PC-3 (cell line): Measurements from ENCODE around the gene ZDHHC7. TPM values are rescaled to one million over a fixed set of nuclear protein-coding genes. Genes with fewer than 3 reads are reported as not detected.
A peak's percentile ranks its signal among the peaks of the same experiment; 100 is the strongest.

Experiments used
- ATAC-seq: fragments of 200-7000 bp; cut with Tn5 transposase; 2 replicates; pipeline ENCODE4 v1.9.1; 2020; ENCODE audit warnings: mild to moderate bottlenecking, moderate library complexity
- BruUV-seq: library from RNA; stranded (reverse); fragments of 400-500 nt; replicated peaks from 2 replicates; lab custom pipeline; 2021; lab: Mats Ljungman, UMichigan
- CTCF ChIA-PET: fragments of 300-600 bp; sonication (Branson Sonifier 250); formaldehyde crosslinking; loops from one replicate; lab custom pipeline; 2022; ENCODE audit warnings: antibody characterized with exemption; lab: Charles Lee
- POLR2A ChIA-PET: fragments of 300-600 bp; sonication (Branson Sonifier 250); formaldehyde crosslinking; loops from one replicate; lab custom pipeline; 2022; ENCODE audit warnings: antibody characterized with exemption; ENCODE audit not compliant: unreplicated experiment; lab: Charles Lee
- DNase-seq: peaks from one replicate; pipeline ENCODE4 v3.0.0-alpha.2; 2015
- H2AFZ ChIP-seq: fragments of 300-600 bp; sonication (generic); 2 replicates; pipeline ENCODE4 v1.6.0; 2016; ENCODE audit warnings: antibody characterized with exemption, low read length
- H3F3A ChIP-seq: fragments of 300-600 bp; sonication (generic); one replicate; pipeline ENCODE4 v1.6.0; 2017; ENCODE audit warnings: antibody characterized with exemption, low read length, control low read depth, mild to moderate bottlenecking; ENCODE audit not compliant: unreplicated experiment
- H3K27ac ChIP-seq: fragments of 300-600 bp; sonication (generic); 2 replicates; pipeline ENCODE4 v1.5.1; 2016; ENCODE audit warnings: mild to moderate bottlenecking, low read length
- H3K27me3 ChIP-seq: fragments of 300-600 bp; sonication (generic); 2 replicates; pipeline ENCODE4 v1.6.1; 2016; ENCODE audit warnings: low read length, mixed read lengths
- H3K36me3 ChIP-seq: fragments of 300-600 bp; sonication (generic); 2 replicates; pipeline ENCODE4 v1.6.1; 2016; ENCODE audit warnings: low read depth, mixed run types, low read length, mixed read lengths
- H3K4me1 ChIP-seq: fragments of 300-600 bp; sonication (generic); 2 replicates; pipeline ENCODE4 v1.5.1; 2016; ENCODE audit warnings: low read length; ENCODE audit not compliant: insufficient read depth
- H3K4me2 ChIP-seq: fragments of 300-600 bp; sonication (generic); 2 replicates; pipeline ENCODE4 v1.6.0; 2016; ENCODE audit warnings: low read length
- H3K4me3 ChIP-seq: fragments of 300-600 bp; sonication (generic); 2 replicates; pipeline ENCODE4 v1.5.1; 2016; ENCODE audit warnings: mild to moderate bottlenecking, low read length, mixed read lengths
- H3K79me2 ChIP-seq: fragments of 300-600 bp; sonication (generic); 2 replicates; pipeline ENCODE4 v1.6.1; 2017; ENCODE audit warnings: low read length, mixed read lengths
- H3K9ac ChIP-seq: fragments of 300-600 bp; sonication (generic); 2 replicates; pipeline ENCODE4 v1.6.0; 2016; ENCODE audit warnings: mild to moderate bottlenecking, low read length
- H3K9me2 ChIP-seq: fragments of 300-600 bp; sonication (generic); replicated peaks from 2 replicates; pipeline ENCODE4 v1.6.1; 2016; ENCODE audit warnings: mixed run types, low read length, mixed read lengths
- H3K9me3 ChIP-seq: fragments of 300-600 bp; sonication (generic); 2 replicates; pipeline ENCODE4 v1.6.1; 2016; ENCODE audit warnings: low read length, mixed read lengths
- H4K20me1 ChIP-seq: fragments of 300-600 bp; sonication (generic); 2 replicates; pipeline ENCODE4 v1.6.1; 2016; ENCODE audit warnings: low read length, mixed read lengths
- EZH2 ChIP-seq: fragments of 300-600 bp; sonication (generic); IDR thresholded peaks from one replicate; pipeline ENCODE4 v1.6.1; 2017; ENCODE audit warnings: antibody characterized with exemption, mild to moderate bottlenecking, low read length; ENCODE audit not compliant: unreplicated experiment
- EZH2phosphoT487 ChIP-seq: fragments of 300-600 bp; sonication (generic); IDR thresholded peaks from 2 replicates; pipeline ENCODE4 v1.6.1; 2018; ENCODE audit warnings: mild to moderate bottlenecking, antibody characterized with exemption, low read length, borderline replicate concordance
- intact Hi-C: fragments of 100-400 bp; cut with micrococcal nuclease; formaldehyde crosslinking; loops from 2 replicates; pipeline ENCODE4 v1.9.0; 2023
- total RNA-seq: library from RNA; depleted of rRNA; stranded (reverse); fragments of >200 nt; gene quantifications from 2 replicates; pipeline ENCODE4 v1.2.3, GENCODE V29; 2014
- TF ChIP-seq, protein P1 (sequence below): fragments of 300-600 bp; sonication (generic); conservative IDR thresholded peaks from 2 replicates; pipeline ENCODE4 v1.5.1; 2017; ENCODE audit warnings: antibody characterized with exemption, low read depth, mild to moderate bottlenecking, low read length

The ZDHHC7 gene
- total RNA-seq, 1 experiment from 2014 or later = 42.1 TPM

GRCh38 chr16:85031451-85031850, 20.1 kb upstream of the ZDHHC7 start:
- no peak overlapping the region; the same call in 1 of the 2 replicates for H3K27ac ChIP-seq
- ChIA-PET CTCF (interaction anchor here (0.6 kb wide), 1 partner anchor 725 kb away, joined by 4 read pairs; no protein-coding TSS in a partner anchor), POLR2A (interaction anchor here (0.6 kb wide), 1 partner anchor 20 kb away, joined by 3 read pairs; no protein-coding TSS in a partner anchor)
- DNase-seq (peak; percentile 31), ATAC-seq (no peak)
- H3K9ac ChIP-seq = no peak overlapping the region
- H3K9me2 ChIP-seq = no peaks in the 10 kb centered on the region
- no TSS peak for BruUV-seq
- peaks cover 42% of the 10 kb centered on the region for H3K4me1 ChIP-seq
- H4K20me1 ChIP-seq = no peaks in the 10 kb centered on the region
- no peaks in the 10 kb centered on the region for H3F3A ChIP-seq
- TF ChIP-seq, protein P1, sequence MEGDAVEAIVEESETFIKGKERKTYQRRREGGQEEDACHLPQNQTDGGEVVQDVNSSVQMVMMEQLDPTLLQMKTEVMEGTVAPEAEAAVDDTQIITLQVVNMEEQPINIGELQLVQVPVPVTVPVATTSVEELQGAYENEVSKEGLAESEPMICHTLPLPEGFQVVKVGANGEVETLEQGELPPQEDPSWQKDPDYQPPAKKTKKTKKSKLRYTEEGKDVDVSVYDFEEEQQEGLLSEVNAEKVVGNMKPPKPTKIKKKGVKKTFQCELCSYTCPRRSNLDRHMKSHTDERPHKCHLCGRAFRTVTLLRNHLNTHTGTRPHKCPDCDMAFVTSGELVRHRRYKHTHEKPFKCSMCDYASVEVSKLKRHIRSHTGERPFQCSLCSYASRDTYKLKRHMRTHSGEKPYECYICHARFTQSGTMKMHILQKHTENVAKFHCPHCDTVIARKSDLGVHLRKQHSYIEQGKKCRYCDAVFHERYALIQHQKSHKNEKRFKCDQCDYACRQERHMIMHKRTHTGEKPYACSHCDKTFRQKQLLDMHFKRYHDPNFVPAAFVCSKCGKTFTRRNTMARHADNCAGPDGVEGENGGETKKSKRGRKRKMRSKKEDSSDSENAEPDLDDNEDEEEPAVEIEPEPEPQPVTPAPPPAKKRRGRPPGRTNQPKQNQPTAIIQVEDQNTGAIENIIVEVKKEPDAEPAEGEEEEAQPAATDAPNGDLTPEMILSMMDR = no peak
- TF ChIP-seq EZH2 = no peak
- no peak for TF ChIP-seq EZH2phosphoT487
- no peaks in the 10 kb centered on the region for H3K9me3 ChIP-seq
- H3K36me3 ChIP-seq = no peaks in the 10 kb centered on the region
- H2AFZ ChIP-seq = no peak overlapping the region
- no peak overlapping the region for H3K4me2 ChIP-seq
- H3K4me3 ChIP-seq = no peak overlapping the region
- no peaks in the 10 kb centered on the region for H3K27me3 ChIP-seq
- 0 out of 2 replicates have a peak, but pooled peaks cover 6% of the 10 kb centered on the region for H3K79me2 ChIP-seq
- intact Hi-C loops = no loop called here

GRCh38 chr16:85029981-85030401, 18.7 kb upstream of the ZDHHC7 start:
- Histone ChIP-seq H3K27ac (peak overlapping the region; percentile 84), H3K4me2 (peak overlapping the region; percentile 89), H2AFZ (peak overlapping the region; percentile 65), H3K9ac (peak overlapping the region; percentile 57), H3K4me1 (peaks cover 46% of the 10 kb centered on the region), H3K9me2 (no peaks in the 10 kb centered on the region), H3K27me3 (no peaks in the 10 kb centered on the region), H4K20me1 (no peaks in the 10 kb centered on the region), H3F3A (no peaks in the 10 kb centered on the region), H3K79me2 (0 out of 2 replicates have a peak, but pooled peaks cover 6% of the 10 kb centered on the region), H3K9me3 (no peaks in the 10 kb centered on the region), H3K36me3 (no peaks in the 10 kb centered on the region), H3K4me3 (peak overlapping the region; percentile 79)
- POLR2A ChIA-PET = no interaction called here
- BruUV-seq = TSS peak; percentile 12
- ATAC-seq (no peak), DNase-seq (peak; percentile 36)
- TF ChIP-seq EZH2 (no peak), EZH2phosphoT487 (no peak)
- TF ChIP-seq, protein P1 = no peak
- CTCF ChIA-PET = no interaction called here
- intact Hi-C loops = loop anchor here (1.0 to 2.0 kb wide), 2 partner anchors 19 to 56 kb away; partner anchors contain the start of gene ZDHHC7

DNA sequence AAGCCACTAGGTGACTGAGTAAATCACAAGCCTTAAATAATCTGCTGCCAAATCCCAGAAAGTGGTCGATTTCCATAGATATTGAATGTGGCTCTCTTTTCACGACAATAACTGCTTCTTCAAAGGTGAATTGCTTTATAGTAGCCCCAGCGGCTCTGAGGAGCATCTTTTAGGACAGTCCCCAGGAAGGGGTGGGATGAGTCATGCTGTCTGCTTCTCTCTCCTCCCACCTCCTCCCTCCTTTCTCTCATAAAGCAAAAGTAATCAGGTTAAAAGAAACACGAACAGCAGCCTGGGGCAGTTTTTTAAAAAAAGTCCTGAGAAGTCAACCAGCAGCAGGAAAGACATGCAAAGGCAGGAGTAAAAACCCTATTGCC, 18.1 kb upstream of the ZDHHC7 start:
- CTCF ChIA-PET = no interaction called here
- peak overlapping the region; percentile 79 for H3K4me3 ChIP-seq
- no peaks in the 10 kb centered on the region for H3K36me3 ChIP-seq
- no peaks in the 10 kb centered on the region for H3F3A ChIP-seq
- no peaks in the 10 kb centered on the region for H3K9me2 ChIP-seq
- peak overlapping the region; percentile 89 for H3K4me2 ChIP-seq
- no peak for TF ChIP-seq EZH2
- no peak for TF ChIP-seq EZH2phosphoT487
- TF ChIP-seq, protein P1 = no peak
- no TSS peak for BruUV-seq
- H3K79me2 ChIP-seq = 0 out of 2 replicates have a peak, but pooled peaks cover 6% of the 10 kb centered on the region
- peak overlapping the region; percentile 84 for H3K27ac ChIP-seq
- DNase-seq = peak; percentile 87
- peak overlapping the region; percentile 57 for H3K9ac ChIP-seq
- no peaks in the 10 kb centered on the region for H4K20me1 ChIP-seq
- POLR2A ChIA-PET = no interaction called here
- ATAC-seq = peak; percentile 63
- H2AFZ ChIP-seq = 0 out of 2 replicates have a peak overlapping the region, but pooled peaks have one; percentile 14
- no peaks in the 10 kb centered on the region for H3K9me3 ChIP-seq
- H3K4me1 ChIP-seq = peaks cover 46% of the 10 kb centered on the region
- H3K27me3 ChIP-seq = no peaks in the 10 kb centered on the region
- intact Hi-C loops = loop anchor here (1.0 to 2.0 kb wide), 2 partner anchors 19 to 57 kb away; partner anchors contain the start of gene ZDHHC7
